AG10803 (cell line): ENCODE data around the gene PSRC1.

Experiments used
- DNase-seq: peaks from one replicate; pipeline ENCODE4 v3.0.0; 2010; ENCODE audit warnings: low read depth
- H3K4me3 ChIP-seq: 2 replicates; pipeline ENCODE4 v1.5.1; 2011; ENCODE audit warnings: mild to moderate bottlenecking, low read length, control low read depth
- TF ChIP-seq, protein P1 (sequence below): conservative IDR thresholded peaks from 2 replicates; pipeline ENCODE4 v1.5.1; 2011; ENCODE audit warnings: mild to moderate bottlenecking, low read length, control low read depth, inconsistent platforms

The PSRC1 gene

DNA sequence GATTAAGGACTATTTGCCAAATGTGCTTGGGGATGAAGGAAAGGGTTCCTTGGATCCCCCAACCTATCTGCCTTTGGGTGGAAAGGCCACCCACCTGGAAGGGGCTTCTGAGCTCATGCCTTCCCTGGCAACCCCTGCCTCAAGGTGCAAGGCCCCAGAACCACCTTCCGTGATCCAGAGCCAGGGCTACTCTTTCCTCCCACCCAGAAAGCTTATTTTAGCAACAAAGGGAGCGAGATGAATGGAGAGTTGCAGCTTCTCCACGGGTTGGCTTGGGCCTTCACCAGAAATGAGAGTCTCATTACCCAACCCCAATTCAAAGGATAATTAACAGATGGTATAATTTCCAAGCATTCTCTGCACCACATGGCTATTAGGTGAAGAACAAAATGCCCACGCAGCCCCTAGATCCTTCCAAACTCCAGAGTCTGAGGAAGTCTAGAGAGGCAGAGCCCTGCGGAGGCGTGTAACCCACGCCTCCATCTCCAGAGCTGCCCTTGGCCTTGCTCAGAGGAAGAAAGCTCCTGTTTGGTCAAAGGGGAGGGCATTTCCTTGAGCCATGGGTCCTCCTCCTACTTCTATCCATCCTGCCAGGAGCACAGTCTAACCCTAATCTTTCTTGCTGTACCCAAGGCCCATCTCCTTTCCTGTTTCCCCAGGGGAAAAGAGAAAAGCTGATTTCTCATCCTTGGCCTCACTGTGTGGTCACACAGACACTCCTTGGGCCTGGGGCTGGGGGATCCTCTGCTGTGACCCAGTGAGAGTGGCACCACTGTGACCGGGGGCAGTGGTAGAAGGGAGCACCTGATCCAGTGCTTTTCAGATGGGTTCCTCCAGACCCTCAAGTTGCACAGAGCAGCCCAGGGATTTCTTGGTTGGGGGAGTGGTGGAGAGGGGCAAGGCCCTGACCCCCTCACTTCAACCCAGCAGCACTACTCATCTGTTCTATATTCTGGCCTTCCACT is 35.3 kb downstream of the PSRC1 start:
- TF ChIP-seq, protein P1, sequence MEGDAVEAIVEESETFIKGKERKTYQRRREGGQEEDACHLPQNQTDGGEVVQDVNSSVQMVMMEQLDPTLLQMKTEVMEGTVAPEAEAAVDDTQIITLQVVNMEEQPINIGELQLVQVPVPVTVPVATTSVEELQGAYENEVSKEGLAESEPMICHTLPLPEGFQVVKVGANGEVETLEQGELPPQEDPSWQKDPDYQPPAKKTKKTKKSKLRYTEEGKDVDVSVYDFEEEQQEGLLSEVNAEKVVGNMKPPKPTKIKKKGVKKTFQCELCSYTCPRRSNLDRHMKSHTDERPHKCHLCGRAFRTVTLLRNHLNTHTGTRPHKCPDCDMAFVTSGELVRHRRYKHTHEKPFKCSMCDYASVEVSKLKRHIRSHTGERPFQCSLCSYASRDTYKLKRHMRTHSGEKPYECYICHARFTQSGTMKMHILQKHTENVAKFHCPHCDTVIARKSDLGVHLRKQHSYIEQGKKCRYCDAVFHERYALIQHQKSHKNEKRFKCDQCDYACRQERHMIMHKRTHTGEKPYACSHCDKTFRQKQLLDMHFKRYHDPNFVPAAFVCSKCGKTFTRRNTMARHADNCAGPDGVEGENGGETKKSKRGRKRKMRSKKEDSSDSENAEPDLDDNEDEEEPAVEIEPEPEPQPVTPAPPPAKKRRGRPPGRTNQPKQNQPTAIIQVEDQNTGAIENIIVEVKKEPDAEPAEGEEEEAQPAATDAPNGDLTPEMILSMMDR = no peak
- no peak for DNase-seq
- no peak overlapping the region for H3K4me3 ChIP-seq

DNA sequence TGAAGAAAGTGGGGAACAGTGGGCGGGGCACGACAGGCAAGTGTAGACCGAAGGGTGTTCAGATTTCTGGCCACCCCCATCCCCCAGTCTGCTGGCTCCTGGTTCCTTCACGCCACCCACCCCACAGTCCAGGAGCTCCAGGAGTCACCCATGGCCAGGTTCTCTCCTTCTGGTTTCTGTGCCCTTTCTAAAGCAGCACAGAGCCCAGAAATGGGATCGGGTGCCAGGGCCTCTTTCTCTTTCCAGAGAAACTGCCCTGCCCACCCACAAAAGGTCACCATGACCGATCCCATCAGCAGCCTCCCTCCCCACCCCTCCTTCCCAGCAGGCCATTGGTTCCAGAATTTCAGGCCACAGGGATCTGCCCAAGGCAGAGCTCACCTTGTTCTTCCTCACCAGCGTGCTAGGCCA is 36.8 kb downstream of the PSRC1 start:
- no peak overlapping the region for H3K4me3 ChIP-seq
- DNase-seq = no peak
- TF ChIP-seq, protein P1 = no peak

DNA sequence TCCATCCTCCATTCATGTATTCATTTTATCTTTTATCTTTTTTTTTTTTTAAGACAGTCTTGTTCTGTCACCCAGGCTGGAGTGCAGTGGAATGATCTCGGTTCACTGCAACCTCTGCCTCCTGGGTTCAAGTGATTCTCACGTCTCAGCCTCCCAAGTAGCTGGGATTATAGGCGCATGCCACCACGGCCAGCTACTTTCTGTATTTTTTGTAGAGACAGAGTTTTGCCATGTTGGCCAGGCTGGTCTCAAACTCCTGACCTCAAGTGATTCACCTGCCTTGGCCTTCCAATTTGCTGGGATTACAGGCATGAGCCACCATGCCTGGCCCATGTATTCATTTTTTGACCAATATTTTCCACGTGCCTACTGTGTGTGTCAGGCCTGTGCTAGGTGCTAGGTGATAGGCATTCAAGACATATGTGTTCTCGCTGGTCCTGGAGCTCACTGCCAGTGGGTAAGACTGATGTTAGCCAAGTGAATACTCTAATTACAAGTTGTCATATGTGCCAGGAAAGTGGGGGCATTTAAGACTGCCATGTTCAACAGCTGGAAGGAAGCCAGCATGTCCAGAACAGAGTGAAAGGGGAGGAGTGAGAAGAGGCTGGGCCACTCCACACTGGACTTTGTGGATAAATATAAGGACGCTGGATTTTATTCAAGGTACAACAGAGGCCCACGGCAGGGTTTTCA is 38.9 kb downstream of the PSRC1 start:
- no peak for DNase-seq
- no peak overlapping the region for H3K4me3 ChIP-seq
- TF ChIP-seq, protein P1 = no peak

DNA sequence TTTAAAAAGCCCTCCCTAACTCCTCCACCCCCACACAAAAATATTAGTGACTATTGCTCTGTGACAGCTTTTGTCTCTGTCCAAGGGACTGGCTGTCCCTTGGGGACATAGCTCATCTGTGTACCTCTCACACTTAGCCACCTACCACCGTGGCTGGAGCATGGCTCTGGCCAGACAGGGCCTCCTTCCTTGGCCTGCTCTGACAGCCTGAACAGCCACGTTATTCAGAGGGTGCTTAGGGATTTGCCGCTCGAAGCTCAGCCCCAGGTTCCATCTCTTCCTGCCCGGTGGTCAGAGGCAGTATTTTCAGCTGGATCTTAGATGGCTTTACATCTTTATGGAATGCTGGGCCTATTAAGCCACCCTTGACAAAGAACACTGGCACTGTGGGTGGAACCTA is 39.7 kb downstream of the PSRC1 start:
- H3K4me3 ChIP-seq = no peak overlapping the region
- no peak for DNase-seq
- TF ChIP-seq, protein P1 = no peak

DNA sequence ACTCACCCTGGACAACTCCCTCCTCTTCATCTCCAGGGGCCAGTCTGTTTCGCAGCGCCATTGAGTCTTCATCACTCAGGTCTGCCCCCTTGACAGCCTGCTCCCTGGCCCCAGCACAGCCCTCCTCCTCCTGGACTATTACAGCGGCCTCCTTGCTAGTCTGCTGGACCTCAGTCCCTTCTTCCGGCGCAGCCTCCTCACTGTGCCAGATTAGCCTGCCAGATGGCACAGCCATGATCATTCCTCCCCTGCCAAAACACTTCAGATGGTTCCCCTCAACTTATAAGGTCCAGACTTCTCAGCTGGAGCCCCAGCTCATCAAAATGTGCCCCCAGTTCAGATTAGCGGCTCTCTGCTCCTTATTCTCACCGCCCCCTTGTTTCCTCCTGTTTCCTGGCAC is 40.6 kb downstream of the PSRC1 start:
- TF ChIP-seq, protein P1 = no peak
- DNase-seq = peak; percentile 47
- no peak overlapping the region for H3K4me3 ChIP-seq

DNA sequence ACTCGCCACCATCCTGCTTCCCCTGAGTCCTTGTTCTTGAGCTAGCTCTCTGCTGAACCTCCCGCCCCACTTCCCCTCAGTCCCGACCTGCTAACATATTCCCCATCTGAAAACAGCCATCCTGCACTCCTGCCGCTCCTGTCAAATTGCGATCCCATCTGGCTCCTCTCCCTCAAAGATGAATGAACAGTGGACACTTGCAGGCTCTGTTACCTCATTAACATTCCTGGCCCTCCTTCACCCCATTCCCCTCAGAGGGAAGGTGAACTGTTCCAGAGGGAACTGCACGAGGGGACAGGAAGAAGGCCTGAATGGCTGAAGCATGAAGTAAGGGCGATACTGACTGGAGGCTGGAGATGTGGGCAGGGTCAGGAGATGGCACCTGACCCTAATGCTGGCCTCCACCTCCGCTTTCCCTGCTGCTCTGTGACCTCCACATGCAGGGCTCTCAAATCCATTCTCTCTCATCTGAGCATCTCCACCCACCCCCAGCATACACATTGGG is 41.1 kb downstream of the PSRC1 start:
- TF ChIP-seq, protein P1 = no peak
- no peak overlapping the region for H3K4me3 ChIP-seq
- no peak for DNase-seq
